ENCODE results near the gene GM2A.
"Not testable (repeated sequence)": the region's sequence is repeated elsewhere in the genome, so short reads cannot be mapped to it uniquely, and the experiment has no call there.

Gene GM2A

DNA sequence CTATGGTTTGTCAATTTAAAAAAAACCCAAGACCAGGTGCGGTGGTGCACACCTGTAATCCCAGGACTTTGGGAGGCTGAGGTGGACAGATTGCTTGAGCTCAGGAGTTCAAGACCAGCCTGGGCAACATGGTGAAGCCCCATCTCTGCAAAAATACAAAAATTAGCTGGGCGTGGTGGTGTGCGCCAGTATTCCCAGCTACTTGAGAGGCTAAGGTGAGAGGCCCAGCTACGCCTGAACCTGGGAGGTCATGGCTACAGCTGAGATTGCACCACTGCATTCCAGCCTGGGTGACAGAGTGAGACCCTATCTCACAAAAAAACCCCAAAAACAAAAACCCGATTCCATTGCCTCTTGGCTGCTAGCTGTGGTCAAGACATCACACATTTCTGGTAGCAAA, 2.0 kb downstream of the GM2A start:
- not testable (repeated sequence) for FAIRE-seq

DNA sequence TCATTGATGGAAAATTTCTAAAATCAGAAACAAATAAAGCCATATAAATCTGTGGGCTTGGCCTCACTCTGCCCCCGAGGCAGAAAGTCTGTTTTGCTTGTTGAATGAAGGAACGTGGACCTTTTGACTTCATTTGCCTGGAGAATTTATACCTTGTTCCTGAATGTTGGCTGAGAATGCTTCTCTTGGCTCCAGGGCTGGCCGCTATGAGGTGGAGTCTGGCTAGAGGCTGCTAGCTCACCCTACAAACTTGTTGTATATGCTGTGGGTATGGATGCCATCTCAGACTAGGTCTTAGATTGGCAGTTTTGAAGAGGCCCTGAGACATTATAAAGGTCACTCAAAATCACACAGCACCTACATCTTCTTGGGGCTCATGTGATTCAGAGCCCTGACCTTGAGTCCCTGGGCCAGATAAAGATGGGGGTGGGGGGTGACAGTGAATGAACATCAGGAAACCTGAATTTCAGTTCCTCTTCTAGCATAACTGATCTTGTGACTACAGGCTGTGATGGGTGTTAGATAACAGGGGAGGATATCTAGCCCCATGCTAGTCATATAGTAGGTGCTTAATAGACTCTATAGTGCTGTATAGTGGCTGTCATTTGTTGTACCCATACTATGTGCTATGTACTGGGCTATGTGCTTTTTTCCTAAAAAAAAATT, 2.8 kb downstream of the GM2A start:
- no peak for FAIRE-seq

DNA sequence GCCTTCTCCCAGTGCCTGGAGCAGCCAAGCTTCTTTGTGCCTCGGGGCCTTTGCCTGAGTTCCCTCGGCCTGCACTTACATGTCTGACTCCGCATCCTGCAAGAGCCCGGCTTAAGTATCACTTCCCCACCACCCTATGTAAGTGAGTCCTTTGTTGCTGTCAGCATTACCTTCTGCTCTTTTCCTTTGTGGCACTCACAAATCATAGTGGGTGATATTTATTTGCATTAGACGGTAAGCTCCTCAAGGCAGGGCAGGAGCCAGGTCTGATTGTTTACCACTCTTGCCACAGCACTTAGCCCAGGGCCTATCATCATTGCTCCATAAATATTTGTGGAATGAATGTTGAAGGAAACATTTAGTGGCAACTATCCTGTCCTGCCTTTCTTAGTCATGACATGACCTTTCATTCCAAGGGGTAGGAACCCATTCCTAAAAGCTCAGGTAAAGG, 4.8 kb downstream of the GM2A start:
- no peak for FAIRE-seq

DNA sequence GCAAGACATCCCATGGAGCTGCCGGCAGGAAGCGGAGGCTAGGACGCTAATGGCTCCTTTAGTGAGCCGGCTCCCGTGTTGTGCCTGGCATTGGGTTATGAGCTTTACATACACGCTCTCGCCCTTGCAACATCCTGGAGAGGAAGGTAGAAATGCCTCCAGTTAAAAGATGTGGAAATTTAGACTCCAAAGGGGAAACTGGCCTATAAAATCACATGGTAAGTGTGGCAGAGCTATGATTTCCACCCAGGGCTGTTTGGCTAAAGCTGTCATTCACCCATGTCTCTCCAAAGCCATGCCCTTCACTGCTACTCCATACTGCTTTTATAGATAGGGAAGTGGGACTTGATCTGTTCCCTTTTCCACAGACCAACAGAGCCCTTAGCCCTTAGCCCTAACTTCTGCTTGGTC, 5.2 kb downstream of the GM2A start:
- FAIRE-seq = no peak

DNA sequence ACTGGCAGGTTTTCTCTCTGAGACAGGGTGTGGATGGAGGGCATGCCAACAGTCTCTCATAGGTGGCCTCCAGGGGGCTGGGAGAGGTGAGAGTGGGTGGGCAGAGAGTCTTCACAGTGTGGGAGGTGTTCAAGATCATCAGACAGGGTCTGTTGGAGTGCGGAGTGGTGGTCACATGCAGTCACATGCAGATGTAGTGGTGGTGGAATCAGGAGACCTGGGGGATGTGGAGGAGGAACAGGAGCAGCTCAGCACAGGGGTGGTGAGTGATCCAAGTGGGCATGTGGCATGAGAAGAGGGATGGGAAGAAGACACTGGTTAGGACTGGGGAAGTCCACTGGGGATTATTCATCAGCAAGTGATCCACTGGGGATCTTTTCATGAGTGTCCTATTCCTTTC, 5.8 kb downstream of the GM2A start:
- FAIRE-seq = no peak

DNA sequence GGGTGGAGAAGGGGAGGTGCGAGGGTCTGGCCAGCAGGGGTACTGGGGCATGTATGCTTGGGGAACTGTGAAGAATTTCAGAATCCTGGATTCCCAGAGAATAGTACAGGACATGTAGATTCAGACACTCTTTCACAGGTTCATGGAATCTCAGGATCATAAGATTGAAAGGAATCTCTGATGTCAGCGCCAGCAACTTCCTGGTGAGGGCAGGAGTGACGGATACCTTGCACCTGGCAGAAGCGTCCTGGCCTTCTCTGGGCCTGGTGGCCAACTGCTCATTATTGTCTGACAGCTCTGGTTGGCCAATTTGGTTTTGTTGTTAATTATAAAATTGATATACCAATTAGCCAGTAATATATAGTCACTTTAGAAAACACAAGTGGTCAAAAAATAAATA, 6.9 kb downstream of the GM2A start:
- FAIRE-seq = no peak

DNA sequence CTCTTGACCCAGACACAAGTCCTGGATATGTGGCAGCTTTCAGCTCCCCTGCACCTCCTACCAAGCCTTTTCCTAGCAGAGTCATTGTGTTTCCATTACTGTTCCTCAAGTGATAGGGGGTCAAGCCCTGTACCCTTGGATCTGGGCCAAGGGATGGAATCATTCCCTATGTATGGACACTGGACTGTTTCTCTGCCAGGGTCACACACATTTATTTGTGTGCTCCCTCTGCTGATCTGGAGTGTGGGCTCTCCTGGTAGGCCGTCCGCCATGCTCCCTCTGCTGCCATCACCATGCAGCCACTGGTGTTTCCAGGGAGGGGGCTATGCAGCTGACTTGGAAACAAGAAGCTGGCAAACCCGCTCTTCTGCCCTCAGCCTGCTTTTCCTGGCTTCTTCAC, 9.5 kb downstream of the GM2A start:
- no peak for FAIRE-seq

DNA sequence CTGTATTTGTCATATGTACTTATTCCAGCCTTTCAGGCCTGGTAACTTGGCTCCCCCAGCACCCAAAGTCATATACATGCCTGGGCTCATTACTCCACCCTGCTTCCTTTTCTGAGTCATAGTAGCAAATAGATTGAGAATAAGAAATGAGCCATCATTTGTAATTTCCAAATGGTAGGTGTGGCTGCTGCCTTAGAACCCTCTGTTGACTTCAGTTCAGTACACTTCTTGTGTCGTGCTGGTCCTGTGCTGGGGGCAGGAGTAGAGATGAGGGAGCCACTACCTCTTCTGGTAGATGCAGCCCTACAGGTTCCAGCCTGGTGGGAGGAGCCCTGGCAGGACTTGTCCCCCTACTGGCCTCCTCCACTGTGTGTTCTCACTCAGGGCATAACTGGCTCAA, 11.1 kb downstream of the GM2A start:
- FAIRE-seq = no peak

DNA sequence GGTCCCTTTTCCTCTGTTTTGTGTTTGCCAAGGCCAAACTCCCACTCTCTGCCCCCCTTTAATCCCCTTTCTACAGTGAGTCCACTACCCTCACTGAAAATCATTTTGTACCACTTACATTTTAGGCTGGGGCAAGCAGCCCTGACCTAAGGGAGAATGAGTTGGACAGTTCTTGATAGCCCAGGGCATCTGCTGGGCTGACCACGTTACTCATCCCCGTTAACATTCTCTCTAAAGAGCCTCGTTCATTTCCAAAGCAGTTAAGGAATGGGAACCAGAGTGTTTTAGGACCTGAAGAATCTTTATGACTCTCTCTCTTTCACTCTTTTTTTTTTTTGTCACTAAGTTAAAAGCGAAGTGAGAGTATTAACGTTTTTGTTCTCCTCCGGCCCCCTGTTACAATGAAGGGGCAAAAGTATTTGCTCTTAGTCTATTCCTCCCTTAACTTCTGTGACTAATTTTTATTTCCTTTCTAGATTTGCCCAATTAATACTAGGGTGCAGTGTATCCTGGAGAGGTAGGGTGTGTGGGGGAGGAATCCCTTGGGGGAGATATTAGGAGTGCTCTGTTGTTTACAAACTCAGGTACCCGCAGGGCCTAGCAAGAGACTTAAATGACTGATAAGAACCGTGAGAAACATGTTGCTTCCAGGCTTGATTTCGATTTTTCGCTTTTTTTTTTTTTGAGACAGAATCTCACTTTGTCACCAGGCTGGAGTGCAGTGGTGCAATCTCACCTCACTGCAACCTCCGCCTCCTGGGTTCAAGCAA, 14.7 kb downstream of the GM2A start:
- no peak for FAIRE-seq

DNA sequence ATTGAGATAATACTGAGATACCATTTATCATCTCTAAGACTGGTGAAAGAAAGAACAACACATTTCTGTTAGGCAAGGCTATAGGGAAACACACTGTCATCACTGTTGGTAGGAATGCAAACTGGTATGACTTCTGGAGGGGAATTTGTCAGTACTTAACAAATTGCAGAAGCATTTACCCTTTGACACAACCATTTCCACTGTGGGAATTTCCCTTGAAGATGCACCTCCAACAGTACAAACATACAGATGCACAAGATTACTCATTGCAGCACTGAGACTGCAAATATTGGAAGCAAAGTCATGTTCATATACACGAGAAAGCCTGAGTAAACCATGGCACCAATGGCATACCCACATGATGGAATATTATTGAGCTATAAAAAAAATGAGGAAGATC, 17.6 kb downstream of the GM2A start:
- no peak for FAIRE-seq

DNA sequence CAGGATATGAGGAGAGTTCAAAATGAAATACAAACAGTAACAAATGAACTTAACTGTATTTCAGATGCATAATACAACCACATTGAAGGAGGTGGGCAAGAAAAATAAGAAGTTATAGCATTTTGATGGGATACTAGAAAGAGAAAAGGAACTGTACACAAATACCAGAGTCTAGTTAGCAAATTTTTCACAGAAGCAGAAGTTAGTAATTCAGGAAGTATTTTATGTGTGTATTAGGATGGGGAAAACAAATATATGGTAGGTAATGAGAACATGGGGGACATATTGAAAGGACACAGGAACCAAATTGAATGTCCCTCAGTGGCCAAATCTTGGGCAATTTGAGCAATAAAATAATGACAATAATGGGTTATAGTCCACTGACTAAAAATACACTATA, 18.4 kb downstream of the GM2A start:
- no peak for FAIRE-seq

DNA sequence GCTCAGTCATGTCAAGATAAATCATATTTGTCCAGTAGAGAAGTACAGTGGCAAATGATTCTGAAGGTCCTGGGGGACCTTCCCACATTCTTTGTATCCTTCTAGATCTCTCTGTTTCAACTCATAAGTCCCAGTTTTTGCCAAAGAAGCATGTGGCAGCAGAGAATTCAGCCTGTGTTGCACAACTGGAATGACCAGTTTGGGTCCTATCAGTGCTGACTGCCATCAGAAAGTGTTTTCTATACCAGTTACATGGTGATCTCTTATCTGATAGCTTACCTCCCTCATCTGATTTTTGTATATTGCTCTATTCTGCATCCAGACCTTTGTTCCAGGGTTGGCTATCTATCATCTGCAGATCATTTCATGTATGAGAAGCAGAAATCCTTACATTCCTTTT, 21.7 kb downstream of the GM2A start:
- no peak for FAIRE-seq

DNA sequence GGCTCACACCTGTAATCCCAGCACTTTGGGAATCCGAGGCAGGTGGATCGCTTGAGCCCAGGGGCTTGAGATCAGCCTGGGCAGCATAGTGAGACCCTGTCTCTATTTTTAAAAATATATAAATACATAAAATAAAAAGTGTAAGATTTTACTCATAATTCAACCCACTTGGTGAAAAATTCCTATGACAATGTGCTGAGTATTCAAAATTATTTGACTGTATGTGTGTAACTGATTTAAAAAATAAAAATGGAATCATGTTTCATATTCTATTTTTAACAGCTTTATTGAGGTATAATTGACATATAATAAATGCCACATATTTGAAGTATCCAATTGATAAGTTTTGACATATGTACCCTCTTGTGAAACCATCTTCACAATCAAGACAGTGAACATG, 22.8 kb downstream of the GM2A start:
- FAIRE-seq = no peak

DNA sequence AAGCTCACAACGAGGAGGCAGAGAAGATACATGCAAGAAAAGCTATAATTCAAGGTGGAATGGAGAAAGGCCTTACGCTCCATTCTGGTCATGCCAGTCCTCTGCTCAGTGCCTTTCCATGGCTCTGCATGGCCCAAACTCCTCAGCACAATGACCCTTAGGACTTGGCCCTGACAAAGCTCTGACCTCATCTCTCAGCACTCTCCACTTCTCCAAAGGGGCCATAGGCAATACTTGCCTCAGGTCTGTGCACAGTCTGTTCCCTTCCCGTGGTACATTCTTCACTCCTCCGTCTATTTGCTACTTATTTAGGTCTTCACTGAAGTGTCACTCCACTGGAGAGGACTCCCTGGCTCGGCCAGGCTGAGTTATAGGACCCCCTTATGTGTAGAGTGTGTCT, 25.9 kb downstream of the GM2A start:
- no peak for FAIRE-seq

DNA sequence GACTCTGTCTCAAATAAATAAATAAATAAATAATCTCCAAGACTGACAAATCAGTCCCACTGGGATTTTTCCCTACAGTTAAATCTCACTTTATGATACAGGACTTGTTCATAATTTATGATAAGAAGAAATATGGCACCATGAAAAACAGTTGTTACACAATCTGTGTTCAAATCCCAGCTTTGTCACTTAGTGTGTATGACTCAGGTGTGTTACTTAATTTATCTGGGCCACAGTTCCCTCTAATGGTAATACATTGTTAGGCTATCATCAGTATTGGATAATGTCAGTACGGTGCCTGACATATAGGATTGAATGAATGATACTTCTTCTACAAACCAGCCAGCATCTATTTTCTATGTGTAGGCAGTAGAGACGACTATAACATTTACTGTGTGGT, 27.5 kb downstream of the GM2A start:
- FAIRE-seq = no peak

DNA sequence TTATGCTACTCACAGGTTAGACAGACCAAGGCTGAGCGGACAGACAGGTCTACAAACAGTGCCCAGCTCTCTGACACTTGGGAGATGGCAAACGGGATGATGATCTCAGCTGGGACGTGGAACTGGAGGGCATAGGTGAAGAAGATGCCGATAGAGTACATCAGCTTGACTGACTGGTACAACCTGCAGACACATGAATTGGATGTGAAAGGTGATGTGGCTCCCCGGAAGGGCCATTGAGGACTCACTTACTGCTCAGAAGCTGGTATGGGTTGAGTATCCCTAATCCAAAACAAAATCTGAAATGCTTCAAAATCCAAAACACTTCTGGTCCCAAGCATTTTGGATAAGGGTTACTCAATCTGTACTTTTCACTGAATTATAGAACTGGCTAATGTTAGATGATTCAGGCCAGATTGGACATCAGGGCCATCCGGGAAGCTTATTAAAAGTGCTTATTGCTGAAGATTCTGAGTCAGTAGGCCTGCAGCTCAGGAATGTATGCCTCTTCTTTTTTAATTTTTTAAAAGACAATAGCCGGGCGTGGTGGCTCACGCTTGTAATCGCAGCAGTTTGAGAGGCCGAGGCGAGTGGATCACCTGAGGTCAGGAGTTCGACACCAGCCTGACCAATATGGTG, 28.1 kb downstream of the GM2A start:
- FAIRE-seq = no peak

DNA sequence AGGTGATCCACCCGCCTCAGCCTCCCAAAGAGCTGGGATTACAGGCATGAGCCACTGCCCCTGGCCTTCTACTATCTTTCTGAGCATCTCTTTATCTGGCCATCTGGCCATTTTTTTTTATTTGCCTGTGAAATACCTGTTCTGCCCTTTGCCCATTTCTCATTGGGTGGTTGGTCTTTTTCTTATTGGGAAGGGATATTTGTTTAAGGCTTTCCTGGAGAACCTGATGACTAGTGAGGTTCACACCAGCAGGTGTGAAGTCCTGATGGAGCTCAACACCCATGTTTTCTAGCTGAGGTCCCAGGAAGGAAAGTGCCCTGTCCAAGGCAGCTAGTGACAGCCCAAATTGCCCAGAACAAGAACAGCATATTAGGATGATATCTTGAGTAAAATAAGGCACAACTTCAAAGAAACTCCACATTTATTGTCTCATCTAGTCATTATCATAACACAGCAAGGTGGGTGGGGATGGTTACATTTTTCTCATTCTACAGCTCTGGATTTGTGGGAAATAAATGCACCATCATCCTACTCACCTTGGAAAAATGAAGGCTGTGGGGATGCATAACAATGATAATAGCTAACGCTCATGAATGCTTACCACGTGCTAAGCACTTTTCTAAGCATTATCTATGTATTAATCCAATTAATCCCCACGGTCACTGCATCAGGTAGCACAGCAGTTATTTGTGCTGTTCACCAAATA, 30.3 kb downstream of the GM2A start:
- FAIRE-seq = no peak

DNA sequence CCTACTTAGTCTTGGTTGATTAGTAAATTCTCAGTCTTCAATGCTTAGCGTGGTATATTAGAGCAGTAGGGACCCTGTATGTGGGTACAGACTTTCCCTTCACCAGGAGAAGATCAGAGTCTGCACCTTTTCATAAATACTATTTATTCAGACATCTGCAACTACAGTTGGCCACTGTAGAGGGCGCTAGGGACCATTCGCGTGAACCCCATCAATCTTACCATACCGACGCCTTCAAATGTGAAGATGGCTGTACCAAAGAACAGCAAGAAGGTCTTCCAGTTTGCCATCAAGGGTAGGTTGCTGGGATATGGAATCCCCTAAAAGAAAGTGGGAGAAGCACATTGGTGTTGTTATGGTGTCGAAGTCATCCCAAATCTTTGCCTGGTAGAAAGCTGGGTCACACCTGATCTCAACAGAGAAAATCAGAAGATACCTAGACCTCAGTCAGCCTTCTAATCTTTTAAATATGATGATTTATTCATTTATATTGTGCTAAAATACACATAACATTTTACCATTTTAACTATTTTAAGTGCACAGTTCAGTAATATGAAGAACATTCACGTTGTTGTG, 31.5 kb downstream of the GM2A start:
- no peak for FAIRE-seq

DNA sequence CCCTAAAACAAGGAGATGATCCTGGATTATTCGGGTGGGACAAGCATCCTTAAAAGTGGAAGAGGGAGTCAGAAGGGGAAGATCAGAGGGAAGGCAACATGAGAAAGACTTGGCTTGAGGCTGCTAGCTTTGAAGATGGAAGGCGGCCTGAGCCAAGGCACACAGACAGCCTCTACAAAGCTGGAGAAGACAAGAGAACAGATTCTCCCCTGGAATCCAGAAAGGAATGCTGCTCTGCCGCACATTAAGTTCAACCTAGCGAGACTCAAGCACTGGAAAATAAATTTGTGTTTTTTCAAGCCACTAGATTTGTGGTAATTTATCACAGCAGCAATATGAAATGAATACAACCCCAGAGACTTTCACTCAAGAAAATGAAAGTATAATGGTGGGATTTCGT, 32.7 kb downstream of the GM2A start:
- no peak for FAIRE-seq

DNA sequence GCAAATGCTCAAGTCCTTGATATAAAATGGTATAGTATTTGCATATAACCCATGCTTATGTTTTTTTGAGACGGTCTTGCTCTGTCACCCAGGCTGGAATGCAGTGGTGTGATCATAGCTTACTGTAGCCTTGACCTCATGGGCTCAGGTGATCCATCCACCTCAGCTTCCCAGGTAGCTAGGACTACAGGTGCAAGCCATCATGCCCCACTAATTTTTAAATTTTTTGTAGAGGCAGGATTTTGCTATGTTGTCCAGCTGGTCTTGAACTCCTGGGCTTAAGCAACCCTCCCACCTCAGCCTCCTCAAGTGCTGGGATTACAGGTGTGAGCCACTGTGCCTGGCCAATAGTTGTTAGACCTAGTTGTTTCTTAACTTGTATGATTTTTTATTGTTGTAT, 33.3 kb downstream of the GM2A start:
- FAIRE-seq = no peak

DNA sequence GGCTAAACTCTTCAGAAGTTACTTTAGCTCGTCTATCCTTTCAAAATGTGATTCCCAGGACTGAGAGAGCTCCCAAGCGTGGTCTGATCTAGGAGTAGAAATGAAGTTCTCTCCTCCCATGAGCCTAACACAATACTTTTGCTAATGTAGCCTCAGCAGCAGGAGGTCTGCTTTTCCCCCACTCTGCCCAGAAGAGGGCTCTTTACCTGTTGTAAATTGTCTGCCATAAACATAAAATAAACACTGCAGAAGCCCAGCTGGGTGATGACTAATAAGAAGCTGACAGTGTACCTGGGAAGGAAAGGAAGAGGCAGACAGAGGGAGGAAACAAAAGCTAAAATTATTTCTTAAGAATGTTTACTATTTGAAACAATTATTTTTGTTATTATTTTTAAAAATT, 35.2 kb downstream of the GM2A start:
- FAIRE-seq = no peak

DNA sequence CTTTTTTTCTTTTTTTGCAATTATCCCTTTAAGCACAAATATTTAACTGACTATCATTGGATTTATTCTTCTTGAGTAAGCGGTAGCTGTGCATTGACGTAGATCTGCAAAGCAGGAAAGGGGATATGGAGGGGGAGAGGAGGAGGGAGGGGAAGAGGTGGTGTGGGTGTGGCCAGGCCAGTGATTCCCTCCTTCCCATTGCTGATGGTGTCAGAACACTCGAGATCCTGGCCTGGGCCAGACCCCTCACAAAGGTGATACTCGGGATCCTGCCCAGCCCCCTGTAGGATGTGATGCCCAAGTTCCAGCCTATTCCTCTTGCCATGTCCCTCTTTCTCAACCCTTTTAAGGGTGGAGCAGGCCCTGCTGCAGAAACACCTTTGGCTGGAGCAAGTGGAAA, 40.6 kb downstream of the GM2A start:
- FAIRE-seq = no peak

DNA sequence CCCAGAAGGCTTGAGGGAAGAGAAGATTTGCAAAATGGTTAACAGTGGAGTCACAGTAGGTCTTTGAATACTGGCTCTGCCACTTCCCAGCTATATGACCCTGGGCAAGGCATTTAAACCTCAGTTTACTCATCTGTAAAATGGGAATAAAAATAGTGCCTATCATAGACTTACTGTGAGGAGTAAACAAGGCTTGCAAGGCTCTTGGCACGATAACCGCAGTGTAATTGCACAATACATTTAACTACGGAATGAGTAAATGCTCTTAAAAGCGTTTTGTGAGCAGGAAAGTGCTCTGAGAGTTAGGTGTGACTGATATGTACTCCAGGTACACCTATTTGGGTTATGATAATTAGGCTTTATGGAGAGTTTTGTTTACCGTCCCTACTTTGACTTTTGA, 42.2 kb downstream of the GM2A start:
- no peak for FAIRE-seq

All from islet of Langerhans (tissue), 1 donor.